ENCODE measurements around the gene POLD1. TPM values are rescaled to one million over a fixed set of nuclear protein-coding genes. Genes with fewer than 3 reads are reported as not detected.

Gene POLD1
- total RNA-seq, 1 donor from 2014 or later, result 36.7 TPM

DNA sequence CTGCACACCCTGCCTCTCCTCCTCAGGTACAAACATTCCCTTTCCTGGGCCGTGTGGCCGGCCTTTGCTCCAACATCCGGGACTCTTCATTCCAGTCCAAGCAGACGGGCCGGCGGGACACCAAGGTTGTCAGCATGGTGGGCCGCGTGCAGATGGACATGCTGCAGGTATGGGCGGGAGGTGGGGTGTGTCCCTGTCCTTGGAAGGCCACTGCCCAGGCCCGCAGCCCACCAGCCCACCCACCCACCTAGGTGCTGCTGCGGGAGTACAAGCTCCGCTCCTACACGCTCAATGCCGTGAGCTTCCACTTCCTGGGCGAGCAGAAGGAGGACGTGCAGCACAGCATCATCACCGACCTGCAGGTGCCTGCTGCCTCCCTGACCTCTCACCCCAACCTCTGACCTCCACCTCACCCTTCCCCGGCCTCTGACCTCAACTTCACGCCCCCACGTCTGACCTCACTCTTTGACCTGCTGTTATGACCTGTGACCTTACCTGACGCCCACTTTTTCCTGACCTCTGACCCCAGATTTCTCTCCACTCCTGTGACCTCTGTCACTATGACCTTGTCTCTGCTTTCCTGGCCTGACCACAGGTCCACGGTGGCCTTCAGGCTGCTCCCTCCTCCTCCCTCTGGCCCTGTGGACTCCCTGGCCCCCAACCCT, 22.1 kb downstream of the POLD1 start:
- peaks cover 13% of the 10 kb centered on the region for H3K36me3 Mint-ChIP-seq
- Histone ChIP-seq H3K79me2 (ENCODE audit: low read depth) (no peaks in the 10 kb centered on the region), H3K4me1 (no peaks in the 10 kb centered on the region), H3K9me3 (ENCODE audit: low read depth) (no peaks in the 10 kb centered on the region), H3K27ac (no peak overlapping the region), H3K36me3 (no peaks in the 10 kb centered on the region), H2AFZ (replicated peaks) (no peak overlapping the region), H3K27me3 (no peaks in the 10 kb centered on the region), H4K20me1 (ENCODE audit: low read depth) (no peaks in the 10 kb centered on the region), H3F3A (ENCODE audit: low read depth) (no peaks in the 10 kb centered on the region), H3K4me3 (no peak overlapping the region), H3K9ac (no peak overlapping the region), H3K4me2 (no peak overlapping the region)
- no peaks in the 10 kb centered on the region for H3K9me3 Mint-ChIP-seq
- H3K4me3 Mint-ChIP-seq, result no peak overlapping the region
- DNase-seq (ENCODE audit: low spot score), result no peak
- TF ChIP-seq CTCF (IDR thresholded peaks at IDR 0.05), result no peak
- TF ChIP-seq EZH2 (IDR thresholded peaks at IDR 0.05), result no peak
- TF ChIP-seq EZH2phosphoT487 (IDR thresholded peaks at IDR 0.05), result no peak
- H3K27ac Mint-ChIP-seq, result peak overlapping the region; percentile 21
- peaks cover 2% of the 10 kb centered on the region for H3K27me3 Mint-ChIP-seq (ENCODE audit: insufficient read depth, low read depth)
- H3K4me1 Mint-ChIP-seq, result no peaks in the 10 kb centered on the region

- H3K4me1 Mint-ChIP-seq, result no peaks in the 10 kb centered on the region
- no peak overlapping the region for H3K27ac Mint-ChIP-seq
- H3F3A ChIP-seq (ENCODE audit: low read depth), result no peaks in the 10 kb centered on the region
- TF ChIP-seq CTCF (IDR thresholded peaks at IDR 0.05) (no peak), EZH2phosphoT487 (IDR thresholded peaks at IDR 0.05) (no peak), EZH2 (IDR thresholded peaks at IDR 0.05) (no peak)
- no peak overlapping the region for H2AFZ ChIP-seq (replicated peaks)
- H3K27ac ChIP-seq, result no peak overlapping the region
- H3K79me2 ChIP-seq (ENCODE audit: low read depth), result no peaks in the 10 kb centered on the region
- no peaks in the 10 kb centered on the region for H3K27me3 ChIP-seq
- H3K4me2 ChIP-seq, result no peak overlapping the region
- no peaks in the 10 kb centered on the region for H3K9me3 Mint-ChIP-seq
- no peak overlapping the region for H3K4me3 Mint-ChIP-seq
- H3K36me3 Mint-ChIP-seq, result peaks cover 15% of the 10 kb centered on the region
- H3K36me3 ChIP-seq, result no peaks in the 10 kb centered on the region
- no peaks in the 10 kb centered on the region for H3K4me1 ChIP-seq
- no peak overlapping the region for H3K9ac ChIP-seq
- no peaks in the 10 kb centered on the region for H3K9me3 ChIP-seq (ENCODE audit: low read depth)
- peaks cover 2% of the 10 kb centered on the region for H3K27me3 Mint-ChIP-seq (ENCODE audit: insufficient read depth, low read depth)
- no peak overlapping the region for H3K4me3 ChIP-seq
- no peaks in the 10 kb centered on the region for H4K20me1 ChIP-seq (ENCODE audit: low read depth)
- DNase-seq (ENCODE audit: low spot score), result no peak
Observed at GRCh38 chr19:50406829-50407228, 22.7 kb downstream of the POLD1 start.

- Mint-ChIP-seq H3K4me3 (no peak overlapping the region), H3K4me1 (peaks cover under 1% of the 10 kb centered on the region), H3K36me3 (peaks cover 11% of the 10 kb centered on the region), H3K27me3 (ENCODE audit: insufficient read depth, low read depth) (peaks cover 4% of the 10 kb centered on the region), H3K9me3 (no peaks in the 10 kb centered on the region), H3K27ac (no peak overlapping the region)
- no peaks in the 10 kb centered on the region for H3K9me3 ChIP-seq (ENCODE audit: low read depth)
- H2AFZ ChIP-seq (replicated peaks), result no peak overlapping the region
- H3K27ac ChIP-seq, result no peak overlapping the region
- no peaks in the 10 kb centered on the region for H3K79me2 ChIP-seq (ENCODE audit: low read depth)
- no peaks in the 10 kb centered on the region for H3K36me3 ChIP-seq
- no peaks in the 10 kb centered on the region for H3K4me1 ChIP-seq
- no peak overlapping the region for H3K4me2 ChIP-seq
- H3K9ac ChIP-seq, result no peak overlapping the region
- TF ChIP-seq CTCF (IDR thresholded peaks at IDR 0.05) (no peak), EZH2 (IDR thresholded peaks at IDR 0.05) (no peak)
- no peak overlapping the region for H3K4me3 ChIP-seq
- H4K20me1 ChIP-seq (ENCODE audit: low read depth), result peaks cover 5% of the 10 kb centered on the region
- DNase-seq (ENCODE audit: low spot score), result no peak
- H3K27me3 ChIP-seq, result no peaks in the 10 kb centered on the region
- H3F3A ChIP-seq (ENCODE audit: low read depth), result peaks cover 10% of the 10 kb centered on the region
Observed at GRCh38 chr19:50409347-50409746, 25.2 kb downstream of the POLD1 start.

Data from neural progenitor cell (in vitro differentiated cells).